HTR-8/SVneo (cell line): Measurements from ENCODE around the gene KCNH6.

Experiments
- DNase-seq: peaks from one replicate; pipeline ENCODE4 v3.0.0; 2011; ENCODE audit warnings: low spot score, mixed read lengths; ENCODE audit not compliant: insufficient read length
- FAIRE-seq: peaks from 2 replicates; lab custom pipeline; 2011; peaks lifted over from hg19 to GRCh38; lab: Jason Lieb, UNC

KCNH6 gene

GRCh38 chr17:63486317-63487013 is 36.7 kb upstream of the KCNH6 start:
- no peak for DNase-seq
- peak; percentile 62 for FAIRE-seq

- DNase-seq (no peak), FAIRE-seq (no peak)
These were observed 36.2 kb upstream of the KCNH6 start for GRCh38 chr17:63487014-63487339.

DNA sequence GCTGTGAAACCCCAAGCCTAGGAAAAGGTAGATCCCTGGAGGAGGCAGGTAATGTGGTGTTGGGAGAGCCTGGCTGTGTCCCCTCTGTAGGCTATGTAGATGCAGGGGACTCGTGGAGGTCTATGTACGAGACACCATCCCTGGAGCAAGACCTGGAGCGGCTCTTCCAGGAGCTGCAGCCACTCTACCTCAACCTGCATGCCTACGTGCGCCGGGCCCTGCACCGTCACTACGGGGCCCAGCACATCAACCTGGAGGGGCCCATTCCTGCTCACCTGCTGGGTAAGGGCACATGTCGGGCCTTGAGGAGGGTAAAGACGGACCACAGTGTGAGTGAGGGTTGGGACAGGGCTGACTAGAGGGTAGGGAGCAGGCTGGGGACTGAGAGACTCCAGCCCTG is 34.3 kb upstream of the KCNH6 start:
- DNase-seq = no peak
- no peak for FAIRE-seq

GRCh38 chr17:63489291-63489690 is 33.9 kb upstream of the KCNH6 start:
- no peak for FAIRE-seq

DNA sequence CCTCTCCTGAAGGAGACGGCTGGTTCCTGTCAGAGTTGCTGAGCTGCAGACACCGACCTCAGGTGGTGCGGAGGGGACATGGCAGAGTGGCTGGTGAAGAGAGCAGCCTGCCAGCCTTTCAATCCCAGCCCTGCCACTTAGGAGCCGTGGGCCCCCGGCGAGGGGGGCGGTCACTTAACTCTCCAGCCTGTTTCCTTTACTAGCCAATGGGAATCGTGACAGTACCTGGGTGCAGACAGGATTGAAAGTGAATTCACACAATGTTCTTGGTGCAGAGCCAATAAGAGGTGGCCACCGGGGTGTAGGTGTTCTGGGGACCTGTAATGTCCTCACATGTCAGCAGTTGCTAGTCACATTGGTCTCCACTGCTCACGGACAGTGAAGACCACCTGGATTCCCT is 32.8 kb upstream of the KCNH6 start:
- peak; percentile 31 for FAIRE-seq
- no peak for DNase-seq

More at GRCh38 chr17:63489291-63489690, 33.9 kb upstream of the KCNH6 start:
- DNase-seq = no peak

DNA sequence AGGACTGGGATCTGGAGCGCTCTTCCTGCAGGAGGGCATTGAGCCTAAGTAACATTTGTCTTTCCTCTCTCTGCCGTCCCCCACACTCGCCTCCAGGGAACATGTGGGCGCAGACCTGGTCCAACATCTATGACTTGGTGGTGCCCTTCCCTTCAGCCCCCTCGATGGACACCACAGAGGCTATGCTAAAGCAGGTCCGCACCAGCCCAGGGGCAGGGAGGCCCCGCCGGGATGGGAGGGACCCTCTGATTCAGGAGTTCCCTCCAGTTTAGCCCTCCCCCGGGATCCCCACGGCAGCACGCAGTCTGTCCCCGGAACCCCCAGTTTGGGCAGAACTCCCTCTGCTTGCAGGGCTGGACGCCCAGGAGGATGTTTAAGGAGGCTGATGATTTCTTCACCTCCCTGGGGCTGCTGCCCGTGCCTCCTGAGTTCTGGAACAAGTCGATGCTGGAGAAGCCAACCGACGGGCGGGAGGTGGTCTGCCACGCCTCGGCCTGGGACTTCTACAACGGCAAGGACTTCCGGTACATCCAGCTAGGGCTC is 32.2 kb upstream of the KCNH6 start:
- DNase-seq (no peak), FAIRE-seq (no peak)

DNA sequence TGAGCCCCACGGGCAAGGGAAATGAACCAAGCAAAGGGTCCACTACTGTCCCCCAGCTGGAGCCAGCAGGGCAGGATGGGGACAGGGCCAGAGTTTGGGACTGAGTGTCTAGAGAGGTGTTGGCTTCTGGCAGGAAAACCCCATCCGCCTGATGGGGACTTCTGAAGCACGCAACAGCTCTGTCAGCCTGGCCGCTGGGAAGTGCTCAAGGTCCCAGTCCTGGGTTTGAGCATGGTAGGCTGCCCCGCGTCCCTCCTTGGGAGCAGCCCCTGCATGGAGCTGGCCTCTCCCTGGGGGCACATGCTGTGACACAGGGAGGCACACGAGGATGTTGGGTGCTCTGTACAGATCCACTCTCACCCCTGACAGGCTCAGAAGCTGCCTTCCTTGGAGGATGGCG is 31.7 kb upstream of the KCNH6 start:
- FAIRE-seq (no peak), DNase-seq (no peak)

- FAIRE-seq (no peak), DNase-seq (no peak)
These were observed 31.1 kb upstream of the KCNH6 start for GRCh38 chr17:63491977-63492618.

GRCh38 chr17:63492940-63493339 is 30.2 kb upstream of the KCNH6 start:
- FAIRE-seq (no peak), DNase-seq (no peak)

DNA sequence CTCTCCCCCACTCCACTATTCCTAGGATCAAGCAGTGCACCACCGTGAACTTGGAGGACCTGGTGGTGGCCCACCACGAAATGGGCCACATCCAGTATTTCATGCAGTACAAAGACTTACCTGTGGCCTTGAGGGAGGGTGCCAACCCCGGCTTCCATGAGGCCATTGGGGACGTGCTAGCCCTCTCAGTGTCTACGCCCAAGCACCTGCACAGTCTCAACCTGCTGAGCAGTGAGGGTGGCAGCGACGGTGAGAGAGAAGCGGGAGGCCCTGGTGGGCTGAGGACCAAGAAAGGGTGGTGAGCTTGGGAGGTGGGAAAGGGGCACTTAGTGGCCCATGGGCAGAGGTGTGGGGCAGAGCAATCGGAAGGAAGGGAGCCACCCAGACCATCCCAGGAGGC is 29.7 kb upstream of the KCNH6 start:
- FAIRE-seq (no peak), DNase-seq (no peak)

DNA sequence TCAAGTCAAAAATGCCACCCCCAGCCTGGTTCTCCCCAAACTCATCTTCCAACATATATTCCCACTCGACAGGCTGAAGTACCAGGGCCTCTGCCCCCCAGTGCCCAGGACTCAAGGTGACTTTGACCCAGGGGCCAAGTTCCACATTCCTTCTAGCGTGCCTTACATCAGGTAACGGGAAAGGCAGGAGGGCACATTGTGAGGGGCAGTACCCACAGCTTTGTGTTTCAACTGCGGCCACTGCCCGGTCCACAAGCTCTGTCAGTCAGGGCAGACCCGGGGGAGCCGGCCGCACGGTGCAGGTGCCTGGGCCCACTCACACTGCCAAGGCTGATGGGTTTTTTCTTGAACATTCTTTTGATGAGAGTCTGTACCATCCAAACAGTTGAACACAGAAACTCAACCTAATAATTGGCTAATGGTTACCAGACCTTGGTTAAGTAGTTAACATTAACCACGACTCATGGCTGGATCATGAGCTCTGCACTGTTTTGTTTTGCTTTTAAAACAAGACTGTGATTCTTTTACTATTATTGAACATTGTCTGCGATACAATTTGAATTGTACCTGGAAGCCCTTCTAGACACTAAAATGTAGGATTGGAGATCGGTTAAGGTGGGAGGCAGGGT is 28.7 kb upstream of the KCNH6 start:
- no peak for FAIRE-seq

DNA sequence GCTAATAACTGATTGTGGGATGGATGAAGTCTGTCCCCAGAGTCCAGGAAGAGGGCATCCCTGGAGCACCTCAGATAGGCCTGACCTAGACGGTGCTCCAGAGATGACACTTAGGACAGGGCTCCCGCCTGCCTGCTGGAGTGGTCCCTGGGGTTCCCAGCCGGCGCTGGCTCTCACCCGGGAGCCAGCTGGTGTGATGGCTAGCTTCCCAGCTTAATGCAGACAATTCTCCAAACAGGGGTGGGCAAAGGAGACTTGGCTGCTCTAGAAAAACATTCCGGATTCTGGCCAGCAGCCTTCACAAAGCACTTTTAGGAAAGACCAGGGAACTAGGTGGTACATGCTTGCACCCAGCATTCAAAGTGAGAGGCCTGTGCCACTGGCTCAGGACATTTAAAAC is 27.7 kb upstream of the KCNH6 start:
- FAIRE-seq = no peak

More for the DNA sequence above, 28.7 kb upstream of the KCNH6 start:
- DNase-seq = no peak

DNA sequence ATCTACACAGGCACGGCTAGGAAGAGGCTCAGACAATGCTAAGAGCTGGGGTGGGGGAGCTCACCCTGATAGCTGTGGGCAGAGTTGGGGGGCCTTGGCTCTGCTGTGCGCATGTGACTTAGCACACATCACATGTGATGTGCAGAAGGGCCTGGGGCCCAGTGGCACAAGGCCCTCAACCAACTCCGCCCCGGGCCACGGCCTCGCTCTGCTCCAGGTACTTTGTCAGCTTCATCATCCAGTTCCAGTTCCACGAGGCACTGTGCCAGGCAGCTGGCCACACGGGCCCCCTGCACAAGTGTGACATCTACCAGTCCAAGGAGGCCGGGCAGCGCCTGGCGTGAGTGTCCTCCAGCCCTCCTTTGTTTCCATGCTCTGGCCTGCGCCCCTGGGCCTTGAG is 27.0 kb upstream of the KCNH6 start:
- DNase-seq (no peak), FAIRE-seq (no peak)

More for the DNA sequence above, 27.7 kb upstream of the KCNH6 start:
- no peak for DNase-seq

GRCh38 chr17:63496663-63497400 is 26.3 kb upstream of the KCNH6 start:
- no peak for DNase-seq
- no peak for FAIRE-seq

DNA sequence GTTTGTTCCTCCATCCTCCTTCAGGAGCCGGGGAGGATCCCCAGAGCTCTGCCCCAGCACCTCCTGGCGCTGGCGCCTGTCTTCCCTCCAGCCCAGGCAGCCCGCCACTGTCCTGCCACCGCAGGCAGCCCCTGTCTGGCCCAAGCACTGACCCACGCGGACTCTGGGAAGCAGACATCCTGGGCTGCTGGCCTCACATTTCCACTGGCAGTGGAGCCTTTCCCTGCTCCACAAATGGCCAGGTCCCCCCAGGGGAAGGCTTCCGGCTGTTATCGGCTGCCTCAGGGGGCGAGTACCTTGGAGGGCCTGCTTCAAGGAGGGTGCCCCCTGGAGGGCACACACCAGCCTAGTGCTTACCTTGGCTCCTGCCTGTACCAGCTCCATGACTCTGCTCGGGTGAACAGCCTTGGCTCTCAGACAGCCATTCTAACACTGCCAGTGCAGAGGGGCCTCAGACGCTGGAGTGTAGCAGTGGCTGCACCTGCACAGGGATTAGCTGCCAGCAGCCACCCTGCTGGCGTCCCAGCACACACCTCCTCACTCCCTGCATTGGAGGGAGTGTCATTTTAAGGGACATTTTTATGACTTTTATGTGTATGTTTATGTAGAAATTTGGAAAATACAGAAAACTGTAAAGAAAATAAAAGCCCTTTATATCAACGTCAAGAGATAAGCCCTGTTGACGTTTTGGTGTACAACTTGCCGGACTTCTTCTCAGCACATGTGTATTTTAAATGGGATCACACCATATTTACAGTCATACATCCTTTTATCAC is 25.3 kb upstream of the KCNH6 start:
- FAIRE-seq (peak; percentile 16), DNase-seq (no peak)

DNA sequence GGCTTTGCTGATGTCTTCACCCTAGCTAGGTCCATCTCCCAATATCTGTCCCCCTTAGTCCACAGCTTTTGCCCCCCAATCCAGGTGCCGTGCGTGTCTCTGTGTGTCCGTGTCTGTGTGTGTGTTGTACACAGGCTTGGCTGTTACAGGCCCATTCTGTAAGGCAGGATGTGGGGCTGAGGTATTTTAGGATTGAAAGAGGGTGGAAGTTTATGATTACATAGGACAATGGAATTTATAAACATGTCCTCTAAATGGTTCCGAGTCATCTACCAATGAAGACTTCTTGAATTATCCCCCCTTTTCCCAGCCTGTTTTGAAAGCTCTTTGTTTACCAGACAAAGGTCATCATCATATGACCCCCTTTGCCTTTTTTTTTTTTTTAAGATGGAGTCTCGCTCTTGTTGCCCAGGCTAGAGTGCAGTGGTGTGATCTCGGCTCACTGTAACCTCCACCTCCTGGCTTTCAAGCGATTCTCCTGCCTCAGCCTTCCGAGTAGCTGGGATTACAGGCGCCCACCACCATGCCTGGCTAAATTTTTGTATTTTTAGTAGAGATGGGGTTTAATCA is 24.4 kb upstream of the KCNH6 start:
- no peak for FAIRE-seq
- no peak for DNase-seq

- DNase-seq = no peak
- peak; percentile 36 for FAIRE-seq
These were observed 22.4 kb upstream of the KCNH6 start for GRCh38 chr17:63500543-63501390.

DNA sequence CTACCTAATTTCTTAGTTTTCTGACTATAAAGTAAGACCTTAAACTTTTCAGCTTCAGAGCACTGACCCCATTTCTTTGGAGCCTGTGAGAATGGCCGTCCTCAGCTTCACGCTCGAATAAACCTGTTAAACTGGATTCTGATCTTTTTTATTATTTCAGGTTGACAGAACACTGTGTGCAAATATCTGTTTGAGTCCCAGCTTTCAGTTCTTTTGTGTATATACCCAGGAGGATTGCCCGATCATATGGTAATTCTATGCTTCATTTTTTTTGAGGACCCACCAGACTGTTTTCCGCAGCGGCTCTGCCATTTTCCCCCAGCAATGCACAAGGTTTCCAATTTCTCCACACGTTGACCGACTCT is 19.8 kb upstream of the KCNH6 start:
- FAIRE-seq (no peak), DNase-seq (no peak)

- no peak for FAIRE-seq
- DNase-seq = no peak
These were observed 18.9 kb upstream of the KCNH6 start for GRCh38 chr17:63504261-63504660.
